ACHN (cell line): ENCODE results near the gene KRT7.

Experiments
- DNase-seq: peaks from one replicate; pipeline ENCODE4 v3.0.0-alpha.2; 2015
- in situ Hi-C: cut with HindIII; loops from 2 replicates; pipeline ENCODE4 v1.10.0; 2017; ENCODE audit warnings: low sequenced_read_pairs, low pct_ligation_motif_present, low pct_unique_long_range_greater_than_20kb

The KRT7 gene

DNA sequence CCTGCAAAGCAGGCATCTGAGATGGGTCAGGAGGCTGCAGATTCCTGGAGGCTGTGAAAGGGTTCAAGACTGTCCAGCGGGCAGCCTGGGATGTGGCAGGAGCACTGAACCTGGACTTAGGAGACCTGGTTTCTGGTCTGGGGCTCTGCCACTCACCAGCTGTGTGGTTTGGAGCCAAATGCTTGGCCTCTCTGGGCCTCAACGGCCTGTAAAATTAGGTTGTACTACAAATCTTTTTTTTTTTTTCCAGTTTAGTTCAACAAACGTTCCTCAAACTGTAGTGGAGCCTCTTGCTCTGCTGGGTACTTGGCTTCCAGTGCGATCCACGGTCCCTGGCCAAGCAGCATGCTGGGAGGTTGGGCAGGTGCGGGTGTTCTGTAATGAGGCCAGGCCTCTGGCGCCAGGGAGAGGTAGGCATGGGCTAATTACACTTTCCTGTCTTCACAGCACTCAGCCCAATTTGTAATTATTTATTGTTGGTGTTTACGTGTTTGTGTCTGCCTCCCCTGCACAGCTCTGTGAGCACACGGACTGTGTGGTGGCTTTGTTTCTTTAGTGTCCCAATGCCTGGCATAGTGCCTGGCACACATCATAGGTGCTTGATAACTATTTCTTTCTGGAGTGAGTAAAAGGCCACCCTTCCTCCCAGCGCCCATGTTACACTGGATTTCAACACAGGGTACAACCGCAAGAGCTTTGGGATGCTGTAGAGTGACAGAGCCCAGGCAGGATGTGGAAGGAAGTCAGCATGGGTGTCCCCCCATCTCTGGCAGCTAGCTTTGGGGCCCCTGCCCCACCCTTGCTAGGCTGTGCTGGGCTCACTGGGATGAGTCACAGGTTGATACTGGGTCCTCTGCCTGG, 35.4 kb upstream of the KRT7 start:
- DNase-seq, result no peak

DNA sequence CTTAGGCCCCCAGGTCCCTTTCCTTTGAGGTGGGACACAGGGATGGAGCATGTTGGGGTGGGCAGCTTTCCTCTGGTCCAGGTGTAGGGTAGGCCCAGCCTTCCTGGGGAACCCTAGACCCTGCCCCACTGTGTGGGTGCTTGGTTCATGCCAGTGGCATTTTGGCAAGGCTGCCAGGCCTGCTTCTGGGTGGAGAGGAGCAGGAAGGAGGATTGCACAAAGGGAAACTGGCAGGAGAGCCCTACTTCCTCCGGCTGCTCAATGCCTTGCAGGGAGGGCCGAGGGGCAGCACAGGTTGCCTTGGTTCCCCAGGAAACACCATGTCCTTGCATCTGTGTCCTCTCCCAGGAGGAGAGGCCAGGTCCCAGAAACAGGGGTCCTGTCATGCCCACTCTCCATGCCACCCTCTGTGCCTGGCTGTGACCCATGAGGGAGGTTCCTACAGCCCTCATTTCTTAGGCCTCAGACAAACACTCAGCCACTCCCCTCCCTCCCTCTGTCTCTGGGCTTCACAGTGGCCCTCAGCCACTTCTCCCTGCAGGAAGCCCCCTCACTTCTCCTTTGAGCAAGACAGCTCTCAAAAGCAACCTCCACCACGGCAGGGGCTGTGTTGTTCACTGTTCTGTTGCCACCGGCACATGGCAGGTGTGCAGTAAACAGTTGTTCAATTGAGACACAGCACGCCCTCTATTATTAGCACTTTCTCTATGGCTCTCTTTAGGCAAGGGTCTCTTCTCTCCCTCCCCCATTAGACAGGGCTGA, 34.4 kb upstream of the KRT7 start:
- no peak for DNase-seq

More for the DNA sequence above, 35.4 kb upstream of the KRT7 start:
- in situ Hi-C loops, result no loop called here

DNA sequence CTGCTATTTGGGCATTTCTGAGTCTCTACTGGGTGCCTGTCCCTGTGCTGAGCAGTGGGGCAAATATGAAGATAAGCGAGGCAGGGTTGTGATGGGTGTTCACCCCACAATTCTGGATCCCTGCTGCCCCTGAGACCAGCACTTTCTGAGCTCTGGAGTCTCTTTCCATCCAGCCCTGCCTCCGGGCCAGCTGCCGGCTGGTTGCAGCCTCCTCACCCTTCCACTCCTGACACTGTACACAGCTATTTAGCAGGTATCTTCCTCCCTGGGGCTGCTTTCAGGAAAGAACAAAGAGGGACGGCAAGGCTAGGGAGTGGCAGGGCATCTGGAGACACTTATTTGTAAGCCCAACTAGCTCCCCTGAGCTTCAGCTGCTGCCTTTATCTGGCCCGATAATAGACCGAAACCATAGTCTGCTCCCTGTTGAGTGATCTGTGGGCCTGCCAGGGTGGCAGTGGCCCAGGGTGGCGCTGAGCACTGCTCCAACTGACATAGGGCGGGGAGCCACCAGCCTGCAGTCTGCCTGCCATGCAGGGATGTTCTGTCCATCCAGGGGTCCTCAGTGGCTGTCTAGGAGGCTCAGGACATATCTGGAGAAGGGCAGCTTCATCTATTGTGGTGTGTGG, 33.6 kb upstream of the KRT7 start:
- in situ Hi-C loops, result no loop called here

More for the DNA sequence above, 34.4 kb upstream of the KRT7 start:
- in situ Hi-C loops, result no loop called here

DNA sequence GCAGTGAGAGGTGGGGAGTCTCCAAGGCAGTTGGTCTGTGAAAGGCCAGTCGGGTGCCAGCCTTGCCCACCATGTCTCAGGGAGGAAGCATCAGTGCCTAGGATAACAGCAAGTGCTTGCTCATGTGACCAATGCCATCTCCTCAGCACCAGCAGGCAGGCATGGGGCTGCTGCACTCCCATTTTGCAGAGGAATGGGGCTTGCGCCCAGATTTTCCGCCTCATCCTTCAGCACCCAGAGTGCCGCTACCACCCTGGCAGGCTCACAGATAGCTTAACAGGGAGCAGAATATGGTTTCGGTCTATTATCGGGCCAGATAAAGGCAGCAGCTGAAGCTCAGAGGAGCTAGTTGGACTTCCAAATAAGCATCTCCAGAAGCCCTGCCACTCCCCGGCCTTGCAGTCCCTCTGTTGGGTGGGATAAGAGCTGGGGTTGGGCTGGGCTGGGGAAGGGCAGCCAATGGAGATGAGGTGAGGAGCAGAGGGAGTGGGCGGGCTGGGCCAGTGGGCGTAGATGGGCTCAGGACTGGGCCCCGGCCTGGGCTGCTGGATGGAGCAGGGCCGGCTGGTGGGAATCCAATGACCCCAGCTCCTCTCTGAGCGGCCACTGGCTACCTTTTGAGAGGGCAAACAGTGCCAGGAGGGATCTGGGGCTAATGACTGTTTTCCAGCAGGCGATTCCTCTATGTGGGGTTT, 32.8 kb upstream of the KRT7 start:
- in situ Hi-C loops, result no loop called here
- no peak for DNase-seq

More for the DNA sequence above, 33.6 kb upstream of the KRT7 start:
- DNase-seq, result no peak

DNA sequence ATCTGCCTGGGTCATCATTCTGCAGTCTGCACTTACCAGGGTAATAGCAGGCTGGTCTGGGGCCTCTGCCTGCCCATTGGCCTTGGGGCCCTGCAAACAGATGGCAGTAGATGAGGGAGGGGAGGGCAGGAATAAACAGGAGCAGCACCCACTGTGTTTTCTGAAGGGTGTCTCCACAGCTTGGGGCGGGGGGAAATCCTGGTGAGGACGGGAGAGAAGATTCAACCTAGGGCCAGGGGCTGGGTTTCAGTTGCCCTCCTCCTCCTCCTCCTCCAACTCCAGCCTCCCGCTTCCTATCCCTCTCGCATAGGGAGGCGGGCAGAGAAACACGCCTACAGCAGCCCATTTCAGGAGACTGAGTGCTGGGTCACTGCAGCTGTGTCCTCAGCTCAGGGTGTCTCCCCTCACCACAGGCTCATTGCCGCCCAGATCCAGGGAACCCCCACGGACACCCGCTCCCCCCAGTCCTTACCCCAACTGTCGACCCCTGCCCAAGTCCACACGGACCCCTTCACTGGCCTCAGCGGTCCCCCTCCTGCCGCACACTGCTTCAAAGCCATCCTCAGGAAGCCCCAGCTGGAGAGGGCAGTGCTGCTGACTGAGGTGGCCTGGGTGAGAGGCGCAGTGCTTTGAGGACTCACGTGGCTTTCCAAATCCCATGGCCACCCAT, 32.1 kb upstream of the KRT7 start:
- in situ Hi-C loops, result no loop called here
- DNase-seq, result no peak

DNA sequence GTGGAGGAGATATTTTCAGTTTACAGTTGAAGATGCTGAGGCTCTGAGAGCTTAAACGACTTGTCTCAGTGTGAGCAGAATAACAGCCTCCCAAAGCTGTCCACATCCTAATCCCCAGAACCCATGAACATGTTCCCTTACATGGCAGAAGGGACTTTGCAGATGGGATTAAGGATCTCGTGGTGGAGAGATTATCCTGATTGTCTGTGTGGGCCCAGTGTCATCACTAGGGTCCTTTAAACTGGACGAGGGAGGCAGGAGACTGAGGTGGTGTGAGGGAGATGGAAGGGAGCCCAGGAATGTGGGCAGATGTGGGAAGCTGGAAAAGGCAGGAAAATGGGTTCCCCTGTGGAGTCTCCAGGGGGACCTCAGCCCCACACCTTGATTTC, 31.6 kb upstream of the KRT7 start:
- DNase-seq, result no peak
- in situ Hi-C loops, result no loop called here

DNA sequence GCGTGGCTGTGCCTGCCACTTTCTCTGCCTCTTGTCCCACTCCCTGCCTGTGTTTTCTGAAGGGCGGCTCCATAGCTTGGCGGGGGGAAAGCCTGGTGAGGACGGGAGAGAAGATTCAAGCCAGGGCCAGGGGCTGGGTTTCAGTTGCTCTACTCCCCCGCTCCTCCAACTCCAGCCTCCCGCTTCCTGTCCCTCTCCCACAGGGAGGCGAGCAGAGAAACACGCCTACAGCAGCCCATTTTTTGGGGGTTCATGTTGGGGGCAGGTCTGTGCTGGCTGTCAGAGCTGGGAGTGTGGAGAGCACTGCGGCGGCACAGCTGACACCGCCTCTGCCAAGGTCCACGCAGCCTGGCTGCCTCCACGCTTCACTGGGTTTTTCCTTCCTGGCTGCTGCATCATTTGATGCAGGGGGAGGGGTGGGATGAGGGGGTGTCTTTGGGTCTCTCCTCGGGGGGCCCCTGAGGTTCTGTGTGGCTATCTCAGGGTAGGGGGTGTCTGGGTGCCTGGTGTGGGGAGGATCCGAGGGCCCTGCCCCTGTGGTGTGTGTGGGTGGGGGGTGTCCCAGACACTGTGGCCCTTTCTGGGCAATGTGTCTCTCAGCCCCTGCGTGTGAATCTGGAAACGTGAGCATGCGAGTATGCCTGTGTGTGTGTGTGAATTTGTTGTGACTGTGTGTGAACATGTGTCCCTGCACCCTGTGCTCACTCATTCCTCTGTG, 30.5 kb upstream of the KRT7 start:
- in situ Hi-C loops, result no loop called here
- DNase-seq, result peak; percentile 72

DNA sequence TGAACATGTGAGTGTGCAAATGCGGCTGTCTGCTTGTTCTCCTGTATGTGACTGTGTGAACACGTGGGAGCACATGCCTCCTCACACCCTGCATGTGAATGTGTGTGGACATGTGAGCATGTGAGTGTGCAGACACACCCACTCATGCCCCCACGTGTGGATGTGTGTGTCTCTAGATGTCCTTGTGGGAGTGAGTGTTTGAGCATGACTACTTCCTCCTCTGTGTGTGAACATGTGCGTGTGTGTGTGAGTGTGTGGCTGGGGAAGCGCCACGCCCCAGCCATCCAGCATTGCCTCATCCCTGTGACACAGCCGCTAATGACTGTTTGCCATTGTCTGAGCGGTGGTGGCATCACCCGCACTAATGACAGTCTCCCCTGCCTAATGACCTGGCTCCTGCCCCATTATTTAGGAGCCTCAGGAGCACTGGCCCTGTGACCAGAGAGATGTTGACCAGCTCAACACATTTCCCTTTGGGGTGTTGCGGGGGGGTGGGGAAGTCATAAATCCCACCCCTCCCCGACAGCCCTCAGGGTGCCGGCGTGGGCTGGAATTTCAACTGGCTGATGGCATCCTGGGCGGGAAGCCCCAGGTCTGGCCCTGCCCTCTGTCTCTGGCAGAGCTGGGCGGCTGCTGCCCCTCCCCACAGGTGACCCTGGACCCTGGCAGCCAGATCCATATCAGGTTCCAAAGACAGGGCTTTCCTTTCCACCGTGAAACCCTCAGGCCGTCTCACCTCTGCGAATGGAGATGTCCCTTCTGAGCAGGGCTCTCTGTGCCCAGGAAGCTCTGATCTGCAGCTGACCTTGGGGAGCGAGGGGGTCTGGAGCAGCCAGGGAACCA, 29.7 kb upstream of the KRT7 start:
- peak; percentile 78 for DNase-seq
- in situ Hi-C loops, result no loop called here

DNA sequence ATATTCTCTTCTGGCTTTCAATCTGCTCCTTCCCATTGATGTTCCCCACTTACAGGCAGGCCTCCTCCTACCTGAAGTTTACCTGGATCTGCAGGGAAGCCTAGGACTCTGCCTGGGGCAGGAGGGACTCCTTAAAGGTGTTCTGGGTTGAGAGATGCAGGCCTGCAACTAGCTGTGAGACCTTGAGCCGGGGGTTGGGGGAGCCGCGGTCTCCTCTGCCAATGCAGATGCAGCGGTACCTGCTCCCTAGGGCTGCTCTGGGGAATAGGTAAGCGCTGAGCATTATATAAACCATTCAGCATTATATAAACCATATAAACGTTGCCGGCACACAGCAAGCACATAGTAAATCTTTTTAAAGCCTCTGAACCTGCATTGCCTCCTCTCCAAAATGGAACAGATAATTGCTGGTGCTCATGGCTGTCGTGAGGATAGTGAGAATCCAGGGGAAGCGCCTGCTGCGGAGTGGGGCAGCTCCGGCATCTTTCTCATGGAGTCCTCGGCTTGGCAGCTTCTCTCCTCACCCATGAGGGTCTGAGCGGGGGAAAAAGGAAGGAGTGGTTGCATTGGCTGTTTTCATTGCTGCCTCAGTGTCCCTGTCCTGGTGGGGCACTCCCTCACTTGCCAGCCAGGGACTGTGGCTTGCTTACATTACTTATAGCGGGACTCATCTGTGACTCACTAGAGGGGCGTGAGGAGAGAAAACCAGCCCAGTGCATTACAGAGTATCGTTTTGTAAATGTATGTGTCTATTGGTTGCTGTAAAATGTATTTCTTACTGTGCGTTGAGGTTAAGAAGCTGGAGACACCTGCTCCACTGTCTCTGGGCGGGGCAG, 28.7 kb upstream of the KRT7 start:
- DNase-seq, result peak; percentile 36
- in situ Hi-C loops, result no loop called here

DNA sequence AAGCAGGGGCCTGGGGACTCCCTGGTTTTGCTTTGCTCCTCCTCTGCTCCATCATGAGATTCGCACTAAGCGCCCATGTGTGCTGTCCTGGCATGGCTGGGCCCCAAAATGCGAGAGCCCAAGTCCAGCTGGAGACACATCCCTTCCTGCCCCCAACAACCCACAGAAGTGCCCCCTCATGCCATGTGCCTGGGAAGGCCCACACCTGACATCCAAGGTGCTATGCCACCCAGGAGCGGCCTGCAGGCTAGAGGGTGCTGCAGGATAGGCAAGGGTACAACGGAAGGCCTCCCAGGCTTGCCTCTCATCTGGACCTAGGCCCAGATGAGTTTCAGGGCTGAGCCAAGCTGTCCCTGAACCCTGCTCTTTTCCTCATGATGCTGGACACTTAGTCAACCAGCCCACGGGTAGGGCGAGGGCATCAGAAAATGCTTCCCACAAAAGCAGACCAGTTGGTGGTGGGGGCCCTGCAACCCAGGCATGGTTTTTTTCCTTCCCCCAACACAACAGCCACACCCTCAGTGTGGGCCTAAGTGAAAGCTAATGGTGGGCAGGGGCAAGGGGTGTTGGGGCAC, 28.0 kb upstream of the KRT7 start:
- in situ Hi-C loops, result no loop called here
- no peak for DNase-seq

DNA sequence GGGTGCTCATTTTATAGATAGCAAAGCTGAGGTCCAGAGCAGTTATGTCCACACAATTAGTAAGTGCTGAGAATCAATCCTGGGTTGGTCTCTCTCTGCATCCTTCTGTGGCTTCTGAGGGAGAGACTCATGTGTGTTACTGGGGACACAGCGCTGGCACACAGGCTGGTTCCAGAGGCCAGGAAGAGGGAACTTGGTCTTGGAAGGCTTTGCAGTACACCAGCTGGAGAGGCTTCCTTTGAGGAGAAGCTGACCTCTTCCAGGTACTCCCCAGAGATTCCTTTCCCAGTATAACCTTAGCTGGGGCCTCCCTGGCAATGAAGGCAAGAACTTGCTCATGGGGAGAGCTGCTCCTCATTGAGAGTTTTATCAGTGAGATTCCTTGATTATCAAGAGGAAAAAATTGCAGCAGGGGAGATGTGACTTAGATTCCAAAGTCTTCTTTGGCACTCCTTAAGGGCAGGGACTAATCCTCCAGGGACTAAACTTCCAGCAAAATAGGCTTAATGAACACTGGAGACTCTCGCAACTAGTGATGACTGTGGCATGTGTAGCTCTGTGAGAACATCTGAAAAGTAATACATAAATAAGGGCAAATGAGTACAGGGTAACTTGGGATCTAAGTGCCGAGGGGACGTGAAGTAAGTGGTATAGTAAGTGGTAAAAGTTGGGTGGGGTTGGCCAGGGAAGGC, 27.3 kb upstream of the KRT7 start:
- no peak for DNase-seq
- in situ Hi-C loops, result no loop called here

DNA sequence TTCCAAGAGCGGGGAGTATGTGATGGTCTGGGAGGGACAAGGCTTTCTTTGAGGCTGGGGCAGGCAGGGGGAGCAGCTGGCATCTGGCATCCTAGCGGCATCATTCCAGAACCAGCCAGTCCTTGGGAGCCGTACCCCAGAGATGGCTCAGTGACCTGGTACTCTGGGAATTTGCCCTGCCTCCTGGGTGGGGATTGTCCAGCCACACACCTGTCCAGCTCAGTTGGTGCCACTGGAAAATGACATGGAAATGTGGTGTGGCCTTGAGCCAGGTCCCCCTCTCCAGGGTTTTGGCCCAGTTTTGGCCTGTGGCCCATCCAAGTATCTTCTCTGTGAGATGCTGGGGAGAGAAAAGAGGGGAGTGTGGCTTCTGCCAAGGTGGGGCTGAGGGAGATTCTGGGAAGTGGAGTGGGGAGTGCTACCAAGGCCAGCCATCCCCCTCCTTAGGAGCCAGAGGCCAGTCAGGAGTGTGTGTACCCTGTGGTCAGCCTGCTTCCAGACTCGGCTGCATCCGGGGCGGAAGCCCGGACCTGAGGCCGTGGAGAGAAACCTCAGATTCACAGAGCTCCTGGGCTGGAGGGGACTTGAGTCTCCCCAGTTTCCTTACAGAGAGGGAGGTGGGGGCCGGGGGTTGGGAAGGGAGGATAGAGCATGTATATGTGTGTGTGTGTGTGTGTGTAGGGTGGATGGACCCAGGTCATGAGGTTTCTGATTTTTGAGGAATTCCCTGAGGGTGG, 26.6 kb upstream of the KRT7 start:
- in situ Hi-C loops, result no loop called here
- no peak for DNase-seq

DNA sequence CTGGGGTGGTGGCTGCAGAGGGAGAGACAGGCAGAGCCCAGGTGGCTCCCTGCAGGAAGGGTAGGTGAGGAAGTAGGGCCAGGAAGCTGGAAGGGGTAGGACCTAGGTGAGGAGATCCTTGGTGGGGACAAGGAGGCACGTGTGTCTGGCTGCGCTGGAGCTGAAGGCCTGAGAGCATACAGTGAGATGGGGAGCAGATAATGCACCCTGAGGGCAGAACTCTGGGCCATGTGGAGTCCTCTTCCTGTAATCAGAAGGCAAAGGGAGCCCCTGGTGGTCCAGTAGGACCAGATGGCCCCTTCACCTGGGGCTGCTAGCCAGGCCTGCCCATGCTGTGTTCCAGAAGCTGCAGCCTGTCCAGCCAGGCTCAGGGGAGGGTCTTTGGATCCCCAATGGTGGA, 25.9 kb upstream of the KRT7 start:
- in situ Hi-C loops, result no loop called here
- DNase-seq, result no peak

DNA sequence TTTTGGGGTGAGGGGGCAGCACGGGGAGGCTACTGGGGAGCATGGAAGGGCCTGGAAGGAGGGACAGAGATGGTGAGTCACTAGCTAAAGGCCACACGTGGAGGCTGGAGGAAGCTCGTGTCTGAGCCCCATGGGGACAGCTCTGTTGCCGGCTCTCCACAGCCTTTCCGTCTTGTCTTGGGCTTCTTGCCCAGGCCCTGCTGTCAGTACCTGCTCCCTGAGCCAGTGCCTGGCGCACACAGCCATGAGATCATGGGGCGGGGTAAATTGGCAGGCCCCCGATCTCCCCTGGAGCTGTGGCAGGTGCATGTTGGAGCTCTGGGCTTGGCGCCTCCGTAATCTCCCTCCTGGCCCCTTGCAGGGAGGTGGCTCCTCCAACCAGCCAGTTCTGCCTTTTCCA, 25.1 kb upstream of the KRT7 start:
- in situ Hi-C loops, result no loop called here
- DNase-seq, result no peak
